ENCODE measurements around the gene NUTM2G. TPM values are rescaled to one million over a fixed set of nuclear protein-coding genes. Genes with fewer than 3 reads are reported as not detected.
"Not testable (repeated sequence)": the region's sequence is repeated elsewhere in the genome, so short reads cannot be mapped to it uniquely, and the experiment has no call there.

The NUTM2G gene
- total and polyA plus RNA-seq, 2 experiments from 2014 or later, result 0.13 to 0.36 TPM

GRCh38 chr9:96984139-96984538 lies 55.5 kb downstream of the NUTM2G start:
- not testable (repeated sequence) for H3K4me2 ChIP-seq; H3K4me1 ChIP-seq (ENCODE audit: insufficient read depth); H4K20me1 ChIP-seq (ENCODE audit: insufficient read depth, poor library complexity, severe bottlenecking); H3K36me3 ChIP-seq (replicated peaks; ENCODE audit: insufficient read depth, low read depth); H3K9me3 ChIP-seq (ENCODE audit: low read depth); DNase-seq (ENCODE audit: low spot score); H3K4me3 ChIP-seq; H3K9me2 ChIP-seq (replicated peaks; ENCODE audit: insufficient read depth); H3K27ac ChIP-seq; H3K27me3 ChIP-seq; H2AFZ ChIP-seq
- WGBS (ENCODE audit: low lambda C conversion rate, missing lambda C conversion rate), result 95% methylated on average over 2 of the region's 3 CpGs
- peaks cover 66% of the 10 kb centered on the region for H3K79me2 ChIP-seq

DNA sequence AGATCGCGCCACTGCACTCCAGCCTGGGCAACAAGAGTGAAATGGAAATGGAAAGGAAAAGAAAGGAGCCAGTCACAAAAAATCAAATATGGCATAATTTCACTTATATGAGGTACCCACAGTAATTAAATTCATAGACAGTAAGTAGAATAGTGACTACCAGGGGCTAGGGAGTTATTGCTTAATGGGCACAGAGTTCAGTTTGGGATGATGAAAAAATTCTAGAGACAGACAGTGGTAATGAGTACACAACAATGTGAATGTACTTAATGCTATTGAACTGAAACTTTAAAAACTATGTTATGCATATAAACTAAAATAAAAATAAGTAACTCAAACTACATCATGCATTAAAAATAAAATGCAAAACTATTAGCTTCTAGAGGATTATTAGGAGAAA lies 56.2 kb downstream of the NUTM2G start:
- not testable (repeated sequence) for H2AFZ ChIP-seq; H3K9me3 ChIP-seq (ENCODE audit: low read depth); H3K27me3 ChIP-seq; H3K9me2 ChIP-seq (replicated peaks; ENCODE audit: insufficient read depth); H3K4me1 ChIP-seq (ENCODE audit: insufficient read depth); H3K27ac ChIP-seq; H3K4me2 ChIP-seq; DNase-seq (ENCODE audit: low spot score); H3K36me3 ChIP-seq (replicated peaks; ENCODE audit: insufficient read depth, low read depth); H4K20me1 ChIP-seq (ENCODE audit: insufficient read depth, poor library complexity, severe bottlenecking); H3K4me3 ChIP-seq
- WGBS (ENCODE audit: low lambda C conversion rate, missing lambda C conversion rate), result 100% methylated on average over 2 of the region's 2 CpGs
- peaks cover 63% of the 10 kb centered on the region for H3K79me2 ChIP-seq

Other genes with a start within 250 kb of the NUTM2G start
- gene ZNF510, start 150.8 kb upstream of the NUTM2G start, total RNA-seq, result 9.9 and 11.9 TPM in 2 replicates
- gene ZNF510, start 150.8 kb upstream of the NUTM2G start, polyA plus RNA-seq, result 2.2 and 3.5 TPM in 2 replicates
- 7.0 and 10.7 TPM in 2 replicates for gene ZNF782, start 74.3 kb upstream of the NUTM2G start, total RNA-seq
- gene ZNF782, start 74.3 kb upstream of the NUTM2G start, polyA plus RNA-seq, result 3.5 and 4.0 TPM in 2 replicates
- 106 and 107 TPM in 2 replicates for gene CTSV, start 110.3 kb downstream of the NUTM2G start, total RNA-seq
- gene CTSV, start 110.3 kb downstream of the NUTM2G start, polyA plus RNA-seq, result 98.8 and 102 TPM in 2 replicates